DOHH2 (cell line): ENCODE measurements around the gene FANCG.

Experiments used
- H3F3A ChIP-seq: fragments of 200-600 bp; sonication (generic), shearing (Covaris generic); 2 replicates; pipeline ENCODE4 v1.6.0; 2016; ENCODE audit warnings: antibody characterized with exemption, mild to moderate bottlenecking; ENCODE audit not compliant: control insufficient read depth, insufficient read depth
- H3K27ac ChIP-seq: fragments of 200-600 bp; sonication (generic); 2 replicates; pipeline ENCODE4 v1.5.1; 2014; ENCODE audit warnings: low read depth, mild to moderate bottlenecking, low read length, moderate library complexity
- H3K27me3 ChIP-seq: fragments of 200-600 bp; sonication (generic); 2 replicates; pipeline ENCODE4 v1.6.1; 2014; ENCODE audit warnings: mild to moderate bottlenecking, low read length, mixed read lengths; ENCODE audit not compliant: control insufficient read depth
- H3K36me3 ChIP-seq: fragments of 200-600 bp; sonication (generic); 2 replicates; pipeline ENCODE4 v1.6.1; 2014; ENCODE audit warnings: mild to moderate bottlenecking, low read length, moderate library complexity, mixed read lengths; ENCODE audit not compliant: control insufficient read depth
- H3K4me1 ChIP-seq: fragments of 200-600 bp; sonication (generic); 2 replicates; pipeline ENCODE4 v1.6.1; 2014; ENCODE audit warnings: mild to moderate bottlenecking, low read length, mixed read lengths; ENCODE audit not compliant: control insufficient read depth
- H3K4me2 ChIP-seq: fragments of 200-600 bp; sonication (generic); 2 replicates; pipeline ENCODE4 v1.6.0; 2014; ENCODE audit warnings: mild to moderate bottlenecking, low read length, moderate library complexity
- H3K4me3 ChIP-seq: fragments of 200-600 bp; sonication (generic); 2 replicates; pipeline ENCODE4 v1.5.1; 2014; ENCODE audit warnings: mild to moderate bottlenecking, low read length, mixed read lengths
- H3K79me2 ChIP-seq: fragments of 200-600 bp; sonication (generic); 2 replicates; pipeline ENCODE4 v1.6.1; 2014; ENCODE audit warnings: mild to moderate bottlenecking, low read length, mixed read lengths; ENCODE audit not compliant: control insufficient read depth
- H3K9me2 ChIP-seq: fragments of 200-600 bp; sonication (generic); replicated peaks from 2 replicates; pipeline ENCODE4 v1.6.1; 2014; ENCODE audit warnings: mild to moderate bottlenecking, low read length, mixed read lengths; ENCODE audit not compliant: control insufficient read depth
- H3K9me3 ChIP-seq: fragments of 200-600 bp; sonication (generic); 2 replicates; pipeline ENCODE4 v1.6.1; 2014; ENCODE audit warnings: antibody characterized with exemption, low read length, mixed read lengths; ENCODE audit not compliant: control insufficient read depth, insufficient read depth
- H4K20me1 ChIP-seq: fragments of 200-600 bp; sonication (generic); 2 replicates; pipeline ENCODE4 v1.6.0; 2014; ENCODE audit warnings: low read depth, mild to moderate bottlenecking, antibody characterized with exemption, low read length, moderate library complexity; ENCODE audit not compliant: control insufficient read depth, insufficient read depth
- CTCF ChIP-seq: fragments of 200-600 bp; sonication (generic); IDR thresholded peaks from one replicate; pipeline ENCODE4 v1.5.1; 2014; ENCODE audit warnings: antibody characterized with exemption, mild to moderate bottlenecking, low read depth, low read length; ENCODE audit not compliant: poor library complexity, severe bottlenecking
- EZH2phosphoT487 ChIP-seq: fragments of 200-600 bp; sonication (generic); IDR thresholded peaks from 2 replicates; pipeline ENCODE4 v1.6.1; 2017; ENCODE audit warnings: borderline replicate concordance, mild to moderate bottlenecking, antibody characterized with exemption, low read length, moderate library complexity, mixed read lengths

FANCG gene

GRCh38 chr9:35067056-35067455, 12.7 kb downstream of the FANCG start:
- no peak for TF ChIP-seq EZH2phosphoT487
- TF ChIP-seq CTCF, result no peak
- no peak overlapping the region for H3K4me3 ChIP-seq
- peaks cover 46% of the 10 kb centered on the region for H4K20me1 ChIP-seq
- no peaks in the 10 kb centered on the region for H3K27me3 ChIP-seq
- H3K9me3 ChIP-seq, result no peaks in the 10 kb centered on the region
- H3K4me2 ChIP-seq, result no peak overlapping the region
- H3K36me3 ChIP-seq, result peaks cover 98% of the 10 kb centered on the region
- peaks cover 56% of the 10 kb centered on the region for H3K79me2 ChIP-seq
- H3K4me1 ChIP-seq, result peaks cover 15% of the 10 kb centered on the region
- H3K27ac ChIP-seq, result no peak overlapping the region
- H3F3A ChIP-seq, result peaks cover 5% of the 10 kb centered on the region
- H3K9me2 ChIP-seq, result no peaks in the 10 kb centered on the region

GRCh38 chr9:35060548-35061207, 19.1 kb downstream of the FANCG start:
- H3K9me2 ChIP-seq, result no peaks in the 10 kb centered on the region
- H4K20me1 ChIP-seq, result no peaks in the 10 kb centered on the region
- H3F3A ChIP-seq, result peaks cover 2% of the 10 kb centered on the region; the same call in 1 of the 2 replicates
- H3K4me3 ChIP-seq, result no peak overlapping the region
- no peaks in the 10 kb centered on the region for H3K9me3 ChIP-seq
- H3K79me2 ChIP-seq, result no peaks in the 10 kb centered on the region; the same call in 1 of the 2 replicates
- no peak overlapping the region for H3K27ac ChIP-seq
- peaks cover 98% of the 10 kb centered on the region for H3K36me3 ChIP-seq
- no peaks in the 10 kb centered on the region for H3K4me1 ChIP-seq
- H3K27me3 ChIP-seq, result no peaks in the 10 kb centered on the region
- H3K4me2 ChIP-seq, result no peak overlapping the region
- TF ChIP-seq CTCF (no peak), EZH2phosphoT487 (no peak)

- Histone ChIP-seq H3K9me2 (no peaks in the 10 kb centered on the region), H3K79me2 (no peaks in the 10 kb centered on the region; the same call in 1 of the 2 replicates), H3K36me3 (peaks cover 97% of the 10 kb centered on the region), H3K4me1 (no peaks in the 10 kb centered on the region), H3F3A (peaks cover 7% of the 10 kb centered on the region; the same call in 1 of the 2 replicates), H3K4me3 (no peak overlapping the region), H3K27me3 (no peaks in the 10 kb centered on the region), H3K4me2 (no peak overlapping the region), H3K9me3 (no peaks in the 10 kb centered on the region), H4K20me1 (no peaks in the 10 kb centered on the region), H3K27ac (no peak overlapping the region)
- no peak for TF ChIP-seq EZH2phosphoT487
- TF ChIP-seq CTCF, result no peak
These were observed 20.3 kb downstream of the FANCG start for GRCh38 chr9:35059438-35059837.
